IPS DF 6.9 (cell line): ENCODE data around the gene MDH1.

ENCODE experiments used
- DNase-seq: peaks from one replicate; pipeline ENCODE4 v3.0.0-alpha.2; 2013; ENCODE audit warnings: low read depth, low spot score
- H3K27ac ChIP-seq: one replicate; pipeline ENCODE4 v1.5.1; 2013; ENCODE audit warnings: low read length, control low read depth
- H3K27me3 ChIP-seq: 2 replicates; pipeline ENCODE4 v1.6.1; 2013; ENCODE audit warnings: mild to moderate bottlenecking, low read length; ENCODE audit not compliant: control insufficient read depth, insufficient read depth
- H3K36me3 ChIP-seq: 2 replicates; pipeline ENCODE4 v1.6.1; 2013; ENCODE audit warnings: low read length; ENCODE audit not compliant: control insufficient read depth, insufficient read depth
- H3K4me1 ChIP-seq: 2 replicates; pipeline ENCODE4 v1.6.1; 2013; ENCODE audit warnings: low read length; ENCODE audit not compliant: control insufficient read depth, insufficient read depth
- H3K4me3 ChIP-seq: 2 replicates; pipeline ENCODE4 v1.5.1; 2013; ENCODE audit warnings: mild to moderate bottlenecking, low read length
- H3K9me3 ChIP-seq: 2 replicates; pipeline ENCODE4 v1.6.1; 2013; ENCODE audit warnings: low read length, inconsistent platforms; ENCODE audit not compliant: control insufficient read depth, insufficient read depth
- WGBS: extraction: QIAGEN DNeasy Blood & Tissue Kit; methylation state at CpG from one replicate; pipeline ENCODE4 v1.1.7; 2013; ENCODE audit warnings: mixed read lengths, missing lambda C conversion rate; ENCODE audit not compliant: insufficient read length, insufficient coverage; 5-methylcytosine and 5-hydroxymethylcytosine counted together

The MDH1 gene

GRCh38 chr2:63631501-63631900, 42.7 kb downstream of the MDH1 start:
- Histone ChIP-seq H3K27ac (no peak overlapping the region), H3K4me3 (no peak overlapping the region), H3K4me1 (no peaks in the 10 kb centered on the region; the same call in 1 of the 2 replicates), H3K27me3 (no peaks in the 10 kb centered on the region), H3K9me3 (no peaks in the 10 kb centered on the region), H3K36me3 (no peaks in the 10 kb centered on the region)
- no CpG with 5 or more reads among the region's 1 CpG for WGBS
- DNase-seq = no peak

GRCh38 chr2:63632382-63632781, 43.6 kb downstream of the MDH1 start:
- H3K27me3 ChIP-seq = no peaks in the 10 kb centered on the region
- no peaks in the 10 kb centered on the region for H3K9me3 ChIP-seq
- no peak overlapping the region for H3K4me3 ChIP-seq
- no peaks in the 10 kb centered on the region for H3K36me3 ChIP-seq
- no peak for DNase-seq
- no peak overlapping the region for H3K27ac ChIP-seq
- no CpG with 5 or more reads among the region's 2 CpGs for WGBS
- H3K4me1 ChIP-seq = no peaks in the 10 kb centered on the region; the same call in 1 of the 2 replicates

GRCh38 chr2:63639344-63639743, 50.6 kb downstream of the MDH1 start:
- WGBS = no CpG with 5 or more reads among the region's 1 CpG
- Histone ChIP-seq H3K36me3 (no peaks in the 10 kb centered on the region), H3K27ac (no peak overlapping the region), H3K9me3 (no peaks in the 10 kb centered on the region), H3K4me1 (peaks cover 1% of the 10 kb centered on the region; the same call in 1 of the 2 replicates), H3K27me3 (no peaks in the 10 kb centered on the region), H3K4me3 (no peak overlapping the region)
- peak; percentile 39 for DNase-seq

GRCh38 chr2:63642946-63643345, 54.2 kb downstream of the MDH1 start:
- no peaks in the 10 kb centered on the region for H3K27me3 ChIP-seq
- H3K4me1 ChIP-seq = peaks cover 1% of the 10 kb centered on the region; the same call in 1 of the 2 replicates
- H3K4me3 ChIP-seq = no peak overlapping the region
- no peaks in the 10 kb centered on the region for H3K9me3 ChIP-seq
- WGBS = no CpG with 5 or more reads among the region's 1 CpG
- H3K36me3 ChIP-seq = no peaks in the 10 kb centered on the region
- no peak for DNase-seq
- H3K27ac ChIP-seq = no peak overlapping the region

GRCh38 chr2:63643486-63643885, 54.7 kb downstream of the MDH1 start:
- H3K27ac ChIP-seq = no peak overlapping the region
- WGBS = no CpG with 5 or more reads among the region's 1 CpG
- H3K36me3 ChIP-seq = no peaks in the 10 kb centered on the region
- DNase-seq = no peak
- no peaks in the 10 kb centered on the region for H3K27me3 ChIP-seq
- H3K9me3 ChIP-seq = no peaks in the 10 kb centered on the region
- no peak overlapping the region for H3K4me3 ChIP-seq
- H3K4me1 ChIP-seq = peaks cover 1% of the 10 kb centered on the region; the same call in 1 of the 2 replicates

- DNase-seq = no peak
- H3K4me3 ChIP-seq = no peak overlapping the region
- H3K36me3 ChIP-seq = no peaks in the 10 kb centered on the region
- no peak overlapping the region for H3K27ac ChIP-seq
- no CpG with 5 or more reads among the region's 2 CpGs for WGBS
- no peaks in the 10 kb centered on the region for H3K9me3 ChIP-seq
- H3K4me1 ChIP-seq = no peaks in the 10 kb centered on the region
- no peaks in the 10 kb centered on the region for H3K27me3 ChIP-seq
These were observed 59.9 kb downstream of the MDH1 start for GRCh38 chr2:63648632-63649031.

- WGBS = no CpG with 5 or more reads among the region's 1 CpG
- H3K27ac ChIP-seq = no peak overlapping the region
- H3K4me3 ChIP-seq = no peak overlapping the region
- no peaks in the 10 kb centered on the region for H3K36me3 ChIP-seq
- no peak for DNase-seq
- H3K27me3 ChIP-seq = no peaks in the 10 kb centered on the region
- H3K4me1 ChIP-seq = no peaks in the 10 kb centered on the region
- no peaks in the 10 kb centered on the region for H3K9me3 ChIP-seq
These were observed 61.1 kb downstream of the MDH1 start for GRCh38 chr2:63649829-63650228.

- no peak overlapping the region for H3K27ac ChIP-seq
- no peaks in the 10 kb centered on the region for H3K9me3 ChIP-seq
- WGBS = no CpG with 5 or more reads among the region's 3 CpGs
- H3K27me3 ChIP-seq = no peaks in the 10 kb centered on the region
- H3K36me3 ChIP-seq = no peaks in the 10 kb centered on the region
- H3K4me3 ChIP-seq = no peak overlapping the region
- DNase-seq = no peak
- no peaks in the 10 kb centered on the region for H3K4me1 ChIP-seq
These were observed 62.0 kb downstream of the MDH1 start for GRCh38 chr2:63650756-63651155.

GRCh38 chr2:63651356-63651755, 62.6 kb downstream of the MDH1 start:
- no CpG with 5 or more reads among the region's 3 CpGs for WGBS
- DNase-seq = no peak
- Histone ChIP-seq H3K4me3 (no peak overlapping the region), H3K36me3 (no peaks in the 10 kb centered on the region), H3K27me3 (no peaks in the 10 kb centered on the region), H3K4me1 (no peaks in the 10 kb centered on the region), H3K27ac (no peak overlapping the region), H3K9me3 (no peaks in the 10 kb centered on the region)

GRCh38 chr2:63651861-63652651, 63.3 kb downstream of the MDH1 start:
- WGBS = no CpG with 5 or more reads among the region's 4 CpGs
- Histone ChIP-seq H3K36me3 (no peaks in the 10 kb centered on the region), H3K4me1 (no peaks in the 10 kb centered on the region), H3K9me3 (no peaks in the 10 kb centered on the region), H3K27me3 (no peaks in the 10 kb centered on the region), H3K27ac (no peak overlapping the region), H3K4me3 (no peak overlapping the region)
- no peak for DNase-seq

- no peaks in the 10 kb centered on the region for H3K4me1 ChIP-seq
- no peaks in the 10 kb centered on the region for H3K27me3 ChIP-seq
- no peaks in the 10 kb centered on the region for H3K36me3 ChIP-seq
- H3K27ac ChIP-seq = no peak overlapping the region
- no peak for DNase-seq
- no peak overlapping the region for H3K4me3 ChIP-seq
- no peaks in the 10 kb centered on the region for H3K9me3 ChIP-seq
- WGBS = no CpG with 5 or more reads among the region's 2 CpGs
These were observed 63.9 kb downstream of the MDH1 start for GRCh38 chr2:63652652-63652985.
